GM23248 (cell line): Measurements from ENCODE around the gene CTSO.

Experiments
- EZH2 ChIP-seq: fragments of 200-600 bp; sonication (generic); IDR thresholded peaks from 2 replicates; pipeline ENCODE4 v1.6.1; 2018; ENCODE audit warnings: antibody characterized with exemption, mild to moderate bottlenecking; ENCODE audit not compliant: insufficient read depth, poor library complexity, severe bottlenecking
- EZH2phosphoT487 ChIP-seq: fragments of 200-600 bp; sonication (generic); IDR thresholded peaks from 2 replicates; pipeline ENCODE4 v1.6.1; 2018; ENCODE audit warnings: antibody characterized with exemption, moderate library complexity, mild to moderate bottlenecking, low read depth; ENCODE audit not compliant: insufficient read depth

DNA sequence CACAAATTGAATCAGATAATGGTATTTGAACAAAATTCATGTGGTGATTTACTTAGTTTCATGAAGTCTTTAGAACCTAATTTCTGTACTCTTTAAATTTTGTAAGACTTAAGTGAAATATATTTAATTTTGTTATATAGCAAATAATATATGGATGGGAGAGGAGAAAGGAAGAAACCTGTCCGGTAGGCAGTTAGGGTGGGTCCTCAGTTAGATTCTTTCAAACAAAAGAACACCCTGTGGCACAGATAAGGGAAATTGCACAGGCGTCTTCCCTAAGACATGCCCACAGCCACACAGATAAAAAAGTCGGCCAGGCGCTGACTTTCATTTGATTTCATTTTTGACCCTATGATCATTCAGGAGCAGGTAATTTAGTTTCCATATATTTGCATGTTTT is 25.1 kb upstream of the CTSO start:
- TF ChIP-seq EZH2 (no peak), EZH2phosphoT487 (no peak)
